Keratinocyte (primary cell): ENCODE measurements around the gene GRM1. TPM values are rescaled to one million over a fixed set of nuclear protein-coding genes. Genes with fewer than 3 reads are reported as not detected.

Source experiments
- DNase-seq: peaks from one replicate; pipeline ENCODE4 v3.0.0-alpha.2; 2011; ENCODE audit warnings: low read depth, missing footprints, low spot score
- FAIRE-seq: peaks from 2 replicates; lab custom pipeline; 2011; peaks lifted over from hg19 to GRCh38; lab: Jason Lieb, UNC
- H2AFZ ChIP-seq: 2 replicates; pipeline ENCODE4 v1.6.0; 2012; ENCODE audit warnings: low read length, control low read depth, inconsistent platforms; ENCODE audit not compliant: control insufficient read depth
- H3K27ac ChIP-seq: 2 replicates; pipeline ENCODE4 v1.5.1; 2011; ENCODE audit warnings: low read length; ENCODE audit not compliant: control insufficient read depth, insufficient read depth
- H3K27me3 ChIP-seq: 3 replicates; pipeline ENCODE4 v1.6.0; 2011; ENCODE audit warnings: low read length; ENCODE audit not compliant: control insufficient read depth, insufficient read depth; ENCODE audit errors: extremely low read depth
- H3K36me3 ChIP-seq, 2 experiments: 2 replicates in 1 of 2; 3 replicates in 1 of 2; pipeline ENCODE4 v1.5.1; 2011; ENCODE audit warnings: low read length in 2 of 2, mild to moderate bottlenecking in 1 of 2; ENCODE audit not compliant: control insufficient read depth in 2 of 2, insufficient read depth in 2 of 2; ENCODE audit errors: extremely low read depth in 1 of 2
- H3K4me1 ChIP-seq: 3 replicates; pipeline ENCODE4 v1.5.1; 2011; ENCODE audit warnings: low read length; ENCODE audit not compliant: control insufficient read depth, insufficient read depth; ENCODE audit errors: extremely low read depth
- H3K4me2 ChIP-seq: 3 replicates; pipeline ENCODE4 v1.6.0; 2011; ENCODE audit warnings: low read depth, low read length; ENCODE audit not compliant: control insufficient read depth, insufficient read depth; ENCODE audit errors: extremely low read depth
- H3K4me3 ChIP-seq, 3 experiments: fragments of 200-600 bp in 1 of 3; sonication (generic) in 1 of 3; 2 replicates in 2 of 3; 3 replicates in 1 of 3; pipeline ENCODE4 v1.5.1; 2011 to 2016; ENCODE audit warnings: low read length in 3 of 3, mild to moderate bottlenecking in 3 of 3, control low read depth in 2 of 3, inconsistent platforms in 1 of 3, low read depth in 1 of 3, mixed read lengths in 1 of 3, mixed run types in 1 of 3, moderate library complexity in 1 of 3; ENCODE audit not compliant: control insufficient read depth in 2 of 3, insufficient read depth in 2 of 3; ENCODE audit errors: extremely low read depth in 1 of 3
- H3K79me2 ChIP-seq: 2 replicates; pipeline ENCODE4 v1.6.0; 2012; ENCODE audit warnings: low read length; ENCODE audit not compliant: control insufficient read depth, insufficient read depth
- H3K9ac ChIP-seq: 3 replicates; pipeline ENCODE4 v1.6.0; 2011; ENCODE audit warnings: low read length; ENCODE audit not compliant: control insufficient read depth, insufficient read depth; ENCODE audit errors: extremely low read depth
- H3K9me1 ChIP-seq: 3 replicates; pipeline ENCODE4 v1.6.0; 2011; ENCODE audit warnings: low read length; ENCODE audit not compliant: control insufficient read depth, insufficient read depth; ENCODE audit errors: extremely low read depth
- H3K9me3 ChIP-seq: 2 replicates; pipeline ENCODE4 v1.5.1; 2012; ENCODE audit warnings: low read depth, low read length; ENCODE audit not compliant: control insufficient read depth
- H4K20me1 ChIP-seq: 3 replicates; pipeline ENCODE4 v1.6.0; 2011; ENCODE audit warnings: low read length; ENCODE audit not compliant: control insufficient read depth, insufficient read depth; ENCODE audit errors: extremely low read depth
- CTCF ChIP-seq, 3 experiments: IDR thresholded peaks in 1 of 3; conservative IDR thresholded peaks in 1 of 3; optimal IDR thresholded peaks in 1 of 3; 2 replicates in 2 of 3; 3 replicates in 1 of 3; pipeline versions ENCODE3 to v1.5.1; 2011; ENCODE audit warnings: low read length in 3 of 3, mild to moderate bottlenecking in 3 of 3, moderate library complexity in 2 of 3, control low read depth in 1 of 3, inconsistent platforms in 1 of 3; ENCODE audit not compliant: insufficient read depth in 2 of 3; ENCODE audit errors: extremely low read depth in 1 of 3
- EZH2 ChIP-seq: IDR thresholded peaks from one replicate; pipeline ENCODE4 v1.6.1; 2012; ENCODE audit warnings: inconsistent platforms, mild to moderate bottlenecking, low read length, moderate library complexity
- dilution Hi-C: fragments of 300-500 bp; cut with MboI; formaldehyde crosslinking; loops from one replicate; pipeline ENCODE4 v1.7.0; 2020; ENCODE audit warnings: low sequenced_read_pairs; ENCODE audit not compliant: extremely low pct_ligation_motif_present
- polyA plus RNA-seq, 5 experiments: library from polyadenylated mRNA; depleted of rRNA in 3 of 5; stranded (reverse) in 3 of 5; stranded (forward) in 1 of 5; unstranded in 1 of 5; fragments of >200 nt; gene quantifications; 1 replicate in 1 of 5; 2 replicates in 3 of 5; 3 replicates in 1 of 5; pipeline versions ENCODE4 v1.2.1 to v1.2.3, GENCODE V29; 2011 to 2012; ENCODE audit warnings: missing spikeins in 2 of 5, low read depth in 1 of 5, low replicate concordance in 1 of 5

Gene GRM1
- polyA plus RNA-seq, 1 donor (not counting 4 experiments of a cell fraction or from before 2014, with no cell fraction given), result not detected

- no peaks in the 10 kb centered on the region for H3K9me3 ChIP-seq
- H4K20me1 ChIP-seq, result no peaks in the 10 kb centered on the region
- peaks cover 24% of the 10 kb centered on the region for H3K4me1 ChIP-seq
- H3K27me3 ChIP-seq, result no peaks in the 10 kb centered on the region
- peak overlapping the region in 1 of 3 experiments; percentile 41 for H3K4me3 ChIP-seq
- no peaks in the 10 kb centered on the region for H3K79me2 ChIP-seq
- no peaks in the 10 kb centered on the region for H3K9me1 ChIP-seq
- dilution Hi-C loops, result no loop called here
- H3K27ac ChIP-seq, result peak overlapping the region; percentile 68
- peak overlapping the region; percentile 24 for H3K9ac ChIP-seq
- no peaks in the 10 kb centered on the region for H3K36me3 ChIP-seq
- peak; percentile 21 for DNase-seq
- H2AFZ ChIP-seq, result no peak overlapping the region
- peak; percentile 26 for FAIRE-seq
- peak overlapping the region; percentile 77 for H3K4me2 ChIP-seq
- TF ChIP-seq EZH2 (no peak), CTCF (optimal IDR thresholded peaks at IDR 0.05 in 1 of 3, IDR thresholded peaks at IDR 0.05 in 1 of 3, conservative IDR thresholded peaks at IDR 0.05 in 1 of 3; ENCODE audit: extremely low read depth in 1 of 3, insufficient read depth in 2 of 3, low read length in 3 of 3) (no peak)
These were observed 329.7 kb downstream of the GRM1 start for GRCh38 chr6:146358431-146359046.

GRCh38 chr6:146359131-146359530 is 330.3 kb downstream of the GRM1 start:
- H3K4me1 ChIP-seq, result peaks cover 24% of the 10 kb centered on the region
- H3K79me2 ChIP-seq, result no peaks in the 10 kb centered on the region
- no peak overlapping the region for H3K27ac ChIP-seq
- no peaks in the 10 kb centered on the region for H4K20me1 ChIP-seq
- dilution Hi-C loops, result no loop called here
- H3K9me3 ChIP-seq, result no peaks in the 10 kb centered on the region
- H3K9ac ChIP-seq, result no peak overlapping the region
- no peaks in the 10 kb centered on the region for H3K9me1 ChIP-seq
- FAIRE-seq (no peak), DNase-seq (no peak)
- H3K4me3 ChIP-seq, result no peak overlapping the region
- no peak overlapping the region for H2AFZ ChIP-seq
- H3K36me3 ChIP-seq, result no peaks in the 10 kb centered on the region
- TF ChIP-seq EZH2 (no peak), CTCF (optimal IDR thresholded peaks at IDR 0.05 in 1 of 3, IDR thresholded peaks at IDR 0.05 in 1 of 3, conservative IDR thresholded peaks at IDR 0.05 in 1 of 3; ENCODE audit: extremely low read depth in 1 of 3, insufficient read depth in 2 of 3, low read length in 3 of 3) (no peak)
- no peak overlapping the region for H3K4me2 ChIP-seq
- no peaks in the 10 kb centered on the region for H3K27me3 ChIP-seq
